ENCODE results near the gene KHK.

DNA sequence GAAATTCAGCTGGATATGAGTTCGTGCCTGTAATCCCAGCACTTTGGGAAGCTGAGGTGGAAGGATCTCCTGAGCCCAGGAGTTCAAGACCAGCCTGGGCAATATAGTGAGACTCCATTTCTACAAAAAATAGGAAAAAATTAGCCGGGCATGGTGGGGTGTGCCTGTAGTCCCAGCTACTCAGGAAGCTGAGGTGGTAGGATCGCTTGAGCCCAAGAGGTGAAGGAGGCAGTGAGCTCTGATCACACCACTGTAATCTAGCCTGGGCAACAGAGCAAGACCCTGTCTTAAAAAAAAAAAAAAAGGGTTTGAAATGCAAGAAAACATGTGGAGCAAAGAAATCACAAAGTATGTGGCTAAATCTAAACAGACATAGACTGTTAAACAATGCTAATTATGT lies 22.5 kb downstream of the KHK start:
- TF ChIP-seq, protein P1, sequence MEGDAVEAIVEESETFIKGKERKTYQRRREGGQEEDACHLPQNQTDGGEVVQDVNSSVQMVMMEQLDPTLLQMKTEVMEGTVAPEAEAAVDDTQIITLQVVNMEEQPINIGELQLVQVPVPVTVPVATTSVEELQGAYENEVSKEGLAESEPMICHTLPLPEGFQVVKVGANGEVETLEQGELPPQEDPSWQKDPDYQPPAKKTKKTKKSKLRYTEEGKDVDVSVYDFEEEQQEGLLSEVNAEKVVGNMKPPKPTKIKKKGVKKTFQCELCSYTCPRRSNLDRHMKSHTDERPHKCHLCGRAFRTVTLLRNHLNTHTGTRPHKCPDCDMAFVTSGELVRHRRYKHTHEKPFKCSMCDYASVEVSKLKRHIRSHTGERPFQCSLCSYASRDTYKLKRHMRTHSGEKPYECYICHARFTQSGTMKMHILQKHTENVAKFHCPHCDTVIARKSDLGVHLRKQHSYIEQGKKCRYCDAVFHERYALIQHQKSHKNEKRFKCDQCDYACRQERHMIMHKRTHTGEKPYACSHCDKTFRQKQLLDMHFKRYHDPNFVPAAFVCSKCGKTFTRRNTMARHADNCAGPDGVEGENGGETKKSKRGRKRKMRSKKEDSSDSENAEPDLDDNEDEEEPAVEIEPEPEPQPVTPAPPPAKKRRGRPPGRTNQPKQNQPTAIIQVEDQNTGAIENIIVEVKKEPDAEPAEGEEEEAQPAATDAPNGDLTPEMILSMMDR (IDR thresholded peaks at IDR 0.05; ENCODE audit: low read depth, low read length): no peak
- TF ChIP-seq EZH2phosphoT487 (IDR thresholded peaks at IDR 0.05; ENCODE audit: low read depth): no peak
